ENCODE results near the gene KRTAP1-3.
"Not testable (repeated sequence)": the region's sequence is repeated elsewhere in the genome, so short reads cannot be mapped to it uniquely, and the experiment has no call there.

Gene KRTAP1-3

DNA sequence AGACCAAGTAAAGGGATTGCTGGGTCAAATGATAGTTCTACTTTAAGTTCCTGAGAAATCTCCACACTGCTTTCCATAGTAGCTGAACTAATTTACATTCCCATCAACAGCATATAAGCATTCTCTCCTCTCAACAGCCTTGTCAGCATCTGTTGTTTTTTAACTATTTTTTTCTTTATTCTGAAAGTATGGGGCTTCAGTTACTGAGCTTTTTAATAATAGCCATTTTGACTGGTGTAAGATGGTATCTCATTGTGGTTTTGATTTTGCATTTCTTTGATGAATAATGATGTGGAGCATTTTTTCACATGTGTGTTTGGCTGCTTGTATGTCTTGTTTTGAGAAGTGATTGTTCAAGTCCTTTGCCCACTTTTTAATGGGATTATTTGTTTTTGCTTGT lies 17.9 kb upstream of the KRTAP1-3 start:
- no peak for DNase-seq

DNA sequence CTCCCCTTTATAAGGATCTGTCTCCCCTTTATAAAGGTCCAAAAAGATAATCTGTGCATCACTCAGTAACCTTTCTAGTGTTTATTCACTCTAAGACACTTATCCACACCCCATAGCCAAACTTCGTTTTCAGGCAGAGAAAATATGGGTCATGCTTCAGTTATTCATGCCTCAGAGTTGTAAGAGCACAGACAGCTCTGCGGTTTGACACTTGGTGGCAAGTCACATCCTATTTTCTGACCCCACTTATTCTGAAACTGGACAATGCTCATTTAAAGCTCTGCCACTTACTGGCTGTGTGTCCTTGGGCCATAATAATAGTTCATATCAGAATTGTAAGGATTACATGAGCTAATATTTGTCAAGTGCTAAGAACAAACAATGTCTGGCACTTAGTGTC lies 14.4 kb upstream of the KRTAP1-3 start:
- no peak for DNase-seq

DNA sequence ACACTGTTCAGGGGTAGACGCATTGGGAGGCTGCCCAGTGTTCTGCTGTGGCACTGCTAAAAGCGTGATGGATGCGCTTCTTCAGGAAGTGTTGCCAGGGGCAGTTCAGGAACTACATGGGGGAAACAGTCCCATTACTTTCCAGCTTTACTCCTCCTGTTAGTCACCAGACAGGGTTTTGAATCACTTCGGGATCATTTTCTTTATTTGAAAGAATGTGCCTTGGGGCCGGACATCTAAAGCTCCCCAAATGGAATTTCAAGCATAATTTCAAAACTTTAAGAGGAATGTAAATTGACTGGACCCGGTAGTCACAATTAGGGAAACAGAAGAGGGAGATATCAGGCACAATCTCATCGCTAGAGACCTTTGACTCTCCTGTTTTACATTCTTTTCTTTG lies 13.8 kb upstream of the KRTAP1-3 start:
- DNase-seq: no peak

DNA sequence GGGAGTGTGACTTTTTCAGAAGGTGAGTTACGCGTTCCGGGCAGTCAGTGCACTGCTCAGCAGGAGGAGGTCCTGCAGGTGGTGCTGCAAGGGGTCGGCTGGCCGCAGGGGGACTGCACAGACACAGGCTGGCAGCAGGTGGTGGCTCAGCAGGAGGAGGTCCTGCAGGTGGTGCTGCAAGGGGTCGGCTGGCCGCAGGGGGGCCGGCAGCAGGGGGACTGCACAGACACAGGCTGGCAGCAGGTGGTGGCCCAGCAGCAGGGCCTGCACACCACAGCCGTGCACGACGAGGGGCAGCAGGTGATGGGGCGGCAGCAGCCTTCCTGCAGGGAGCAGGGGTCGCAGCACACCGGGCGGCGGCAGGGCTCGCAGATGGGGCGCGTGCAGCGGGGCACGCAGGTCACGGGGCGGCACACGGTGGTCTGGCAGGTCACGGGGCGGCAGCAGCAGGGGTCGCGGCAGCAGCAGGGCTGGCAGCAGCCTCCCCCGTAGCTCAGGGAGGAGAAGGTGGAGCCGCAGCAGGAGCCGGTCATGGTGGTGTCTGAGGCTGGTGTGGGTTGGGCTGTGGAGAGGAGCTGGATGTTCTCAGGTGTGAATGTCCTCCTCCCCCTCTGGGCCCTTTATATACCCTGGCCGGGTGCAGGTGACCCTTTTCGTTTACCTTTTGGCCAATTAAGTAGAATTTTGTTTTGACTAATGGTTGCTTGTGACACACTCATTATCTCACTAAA lies 12.2 kb upstream of the KRTAP1-3 start, which contains the start of gene KRTAP2-1:
Gene KRTAP2-1, minus strand, starts transcription at position 582 of the 731 bp plus-strand sequence. Its CDS starts 49 bp downstream, at position 533.
- not testable (repeated sequence) for DNase-seq

DNA sequence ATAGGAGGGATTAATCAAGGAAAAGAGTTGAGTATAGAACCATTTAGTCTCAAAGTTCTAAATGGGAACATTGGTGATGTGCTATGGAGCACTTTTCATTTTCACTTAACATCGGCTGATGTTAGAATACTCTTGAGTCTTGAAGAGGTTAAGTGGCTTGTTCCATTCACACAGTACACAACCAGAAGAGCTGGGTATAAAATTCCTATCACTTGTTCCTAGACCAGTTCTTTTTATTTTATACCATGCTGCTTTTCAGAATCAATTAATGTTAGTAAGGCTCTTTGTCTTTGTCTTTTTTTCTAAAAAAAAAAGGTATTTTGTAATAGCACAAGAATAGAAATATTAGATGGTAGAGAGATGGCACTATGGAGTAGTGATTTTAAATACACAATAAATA lies 8.3 kb upstream of the KRTAP1-3 start:
- DNase-seq: no peak

DNA sequence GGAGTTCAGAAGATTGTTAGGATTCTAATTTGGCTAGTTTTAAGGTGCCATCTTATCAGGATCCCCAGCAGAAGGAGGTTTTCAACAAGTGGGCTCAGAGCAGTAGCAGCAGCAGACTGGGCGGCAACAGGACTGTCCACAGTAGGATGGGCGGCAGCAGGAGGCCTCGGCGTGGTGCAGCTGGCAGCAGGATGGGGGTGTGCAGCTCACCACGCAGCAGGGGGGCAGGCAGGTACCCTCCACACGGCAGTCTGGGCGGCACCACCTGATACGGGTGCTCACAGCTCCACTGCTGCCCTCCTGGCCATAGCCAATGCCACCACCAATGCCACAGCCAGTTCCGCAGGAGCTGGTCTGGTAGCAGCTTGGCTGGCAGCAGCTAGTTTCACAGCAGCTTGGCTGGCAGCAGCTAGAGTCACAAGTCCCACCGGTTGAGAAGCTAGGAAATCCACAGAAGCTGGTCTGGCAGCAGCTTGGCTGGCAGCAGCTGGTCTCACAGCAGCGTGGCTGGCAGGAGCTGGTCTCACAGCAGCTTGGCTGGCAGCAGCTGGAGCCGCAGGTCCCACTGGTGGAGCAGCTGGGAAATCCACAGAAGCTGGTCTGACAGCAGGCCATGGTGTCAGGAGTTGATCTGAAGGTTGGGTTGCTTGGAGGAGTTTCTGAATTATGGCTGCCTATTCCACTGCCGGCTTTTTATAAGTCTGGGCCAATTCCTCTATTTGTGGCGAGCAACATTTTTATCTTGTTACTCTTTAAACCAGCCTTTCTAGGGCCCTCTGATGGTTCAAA lies 6.3 kb upstream of the KRTAP1-3 start, which contains the start of gene KRTAP1-1:
Gene KRTAP1-1, minus strand, starts transcription at position 668 of the 789 bp plus-strand sequence. Its CDS starts 53 bp downstream, at position 615.
- not testable (repeated sequence) for DNase-seq

DNA sequence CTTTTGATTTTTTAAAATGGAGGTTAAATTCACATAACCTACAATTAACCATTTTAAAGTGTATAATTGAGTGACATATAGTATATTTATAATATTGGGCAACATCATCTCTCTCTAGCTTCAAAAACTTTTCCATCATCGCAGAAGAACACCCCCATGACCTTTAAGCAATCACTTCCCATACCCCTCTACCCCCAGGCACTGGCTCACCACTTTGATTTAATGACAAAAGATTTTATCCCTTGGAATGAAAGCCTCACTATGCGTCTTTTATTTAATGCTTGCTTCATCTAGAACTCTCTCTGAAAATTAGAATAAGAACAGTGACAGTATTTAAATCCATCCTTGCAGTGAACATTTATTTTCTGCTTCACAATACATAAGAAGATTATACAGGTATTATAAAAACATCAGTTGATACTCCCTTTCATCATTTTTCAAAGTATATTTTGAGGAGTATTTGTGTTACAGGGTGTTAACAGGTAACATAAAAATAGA lies 3.2 kb upstream of the KRTAP1-3 start:
- DNase-seq: no peak

DNA sequence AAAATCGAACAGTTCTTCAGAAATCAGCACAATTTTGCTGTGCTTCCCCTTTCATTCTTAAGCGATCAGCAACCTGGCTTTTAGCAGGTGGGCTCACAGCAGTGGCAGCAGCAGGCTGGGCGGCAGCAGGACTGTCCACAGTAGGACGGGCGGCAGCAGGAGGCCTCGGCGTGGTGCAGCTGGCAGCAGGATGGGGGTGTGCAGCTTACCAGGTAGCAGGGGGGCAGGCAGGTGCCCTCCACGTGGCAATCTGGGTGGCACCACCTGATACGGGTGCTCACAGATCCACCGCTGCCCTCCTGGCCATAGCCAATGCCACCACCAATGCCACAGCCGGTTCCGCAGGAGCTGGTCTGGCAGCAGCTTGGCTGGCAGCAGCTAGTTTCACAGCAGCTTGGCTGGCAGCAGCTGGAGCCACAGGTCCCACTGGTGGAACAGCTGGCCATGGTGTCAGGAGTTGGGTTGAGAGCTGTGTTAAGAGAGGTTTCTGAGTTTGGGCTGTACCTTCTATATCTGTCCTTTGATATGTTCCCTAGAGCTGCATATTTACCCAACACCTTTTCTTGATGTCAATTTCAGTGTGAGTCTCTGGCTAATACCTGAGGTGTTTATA lies 4.9 kb downstream of the KRTAP1-3 start, which contains the start of gene KRTAP1-4:
Gene KRTAP1-4, minus strand, starts transcription at position 563 of the 613 bp plus-strand sequence. Its CDS starts 117 bp downstream, at position 446.
- DNase-seq: no peak

DNA sequence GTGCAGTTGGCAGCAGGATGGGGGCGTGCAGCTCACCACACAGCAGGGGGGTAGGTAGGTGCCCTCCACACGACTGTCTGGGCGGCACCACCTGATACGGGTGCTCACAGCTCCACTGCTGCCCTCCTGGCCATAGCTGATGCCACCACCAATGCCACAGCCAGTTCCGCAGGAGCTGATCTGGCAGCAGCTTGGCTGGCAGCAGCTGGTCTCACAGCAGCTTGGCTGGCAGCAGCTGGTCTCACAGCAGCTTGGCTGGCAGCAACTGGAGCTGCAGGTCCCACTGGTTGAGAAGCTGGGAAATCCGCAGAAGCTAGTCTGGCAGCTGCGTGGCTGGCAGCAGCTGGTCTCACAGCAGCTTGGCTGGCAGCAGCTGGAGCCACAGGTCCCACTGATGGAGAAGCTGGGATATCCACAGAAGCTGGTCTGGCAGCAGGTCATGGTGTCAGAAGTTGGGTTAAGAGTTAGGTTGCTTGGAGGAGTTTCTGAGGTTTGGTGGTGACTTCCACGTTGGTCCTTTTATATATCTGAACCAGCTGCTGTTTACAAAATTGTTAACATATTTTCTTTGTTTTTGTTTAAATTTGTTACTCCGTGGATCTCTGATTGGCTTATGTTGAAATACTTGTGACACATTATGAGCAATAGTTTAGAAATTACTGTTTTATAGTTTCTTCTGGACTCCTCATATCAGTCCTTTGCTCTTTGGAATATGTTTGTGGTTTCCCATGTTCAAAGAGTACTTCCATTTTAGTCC lies 7.8 kb downstream of the KRTAP1-3 start, which contains the start of gene KRTAP1-5:
Gene KRTAP1-5, minus strand, starts transcription at position 494 of the 757 bp plus-strand sequence. Its CDS starts 53 bp downstream, at position 441.
- DNase-seq: no peak

DNA sequence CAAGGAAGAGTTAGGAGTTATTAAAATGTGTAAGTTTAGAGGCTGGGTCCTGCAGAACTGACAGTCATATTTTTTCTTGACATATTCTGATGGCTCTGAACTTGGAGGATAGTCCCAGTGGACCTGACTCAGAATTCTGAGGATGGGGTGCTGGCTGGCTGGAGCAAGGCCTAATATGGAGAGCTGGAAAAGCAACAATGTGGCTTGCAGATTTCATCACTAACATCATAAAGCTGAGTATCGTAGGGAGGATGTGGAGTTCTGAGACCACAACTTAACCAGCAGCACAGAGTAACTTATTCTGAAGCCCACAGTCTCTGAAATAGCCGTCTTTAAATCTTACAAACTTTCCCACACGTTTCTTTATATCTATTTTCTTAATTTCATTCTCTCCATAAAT lies 10.0 kb downstream of the KRTAP1-3 start:
- DNase-seq: no peak

DNA sequence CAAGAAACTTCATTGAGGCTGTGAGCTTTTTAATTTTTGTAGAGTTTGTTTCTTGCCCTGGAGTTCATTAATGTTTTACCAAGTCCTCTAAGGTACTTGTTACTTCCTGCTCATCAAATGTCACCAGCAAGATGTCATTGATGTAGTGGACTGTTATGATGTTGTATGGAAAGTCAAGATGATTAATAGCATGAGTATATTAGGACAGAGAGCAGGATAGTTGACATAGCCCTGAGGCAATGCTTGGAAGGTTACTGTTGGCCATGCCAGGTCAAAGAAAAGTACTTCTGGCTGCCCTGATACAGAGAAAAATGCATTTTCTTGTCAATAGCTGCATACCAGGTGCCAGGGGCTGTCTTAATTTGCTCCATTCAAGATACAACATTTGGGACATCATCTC lies 14.3 kb downstream of the KRTAP1-3 start:
- no peak for DNase-seq

DNA sequence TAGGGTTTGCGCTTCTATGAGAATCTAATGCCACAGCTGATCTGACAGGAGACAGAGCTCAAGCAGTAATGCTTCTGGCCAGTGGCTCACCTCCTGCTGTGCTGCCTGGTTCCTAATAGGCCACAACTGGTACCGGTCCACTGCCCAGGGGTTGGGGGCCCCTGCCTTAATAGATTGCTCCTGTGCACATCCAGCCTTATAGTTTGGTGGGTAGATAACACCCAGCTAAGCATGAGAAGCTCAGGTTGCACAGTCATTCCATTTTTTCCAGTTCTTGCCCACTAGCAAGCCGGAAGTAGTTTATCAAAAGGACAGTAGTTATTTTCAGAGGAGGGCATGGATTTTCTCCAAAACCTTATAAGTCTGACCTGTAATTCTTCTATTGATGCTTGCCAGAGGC lies 15.3 kb downstream of the KRTAP1-3 start:
- DNase-seq: no peak

DNA sequence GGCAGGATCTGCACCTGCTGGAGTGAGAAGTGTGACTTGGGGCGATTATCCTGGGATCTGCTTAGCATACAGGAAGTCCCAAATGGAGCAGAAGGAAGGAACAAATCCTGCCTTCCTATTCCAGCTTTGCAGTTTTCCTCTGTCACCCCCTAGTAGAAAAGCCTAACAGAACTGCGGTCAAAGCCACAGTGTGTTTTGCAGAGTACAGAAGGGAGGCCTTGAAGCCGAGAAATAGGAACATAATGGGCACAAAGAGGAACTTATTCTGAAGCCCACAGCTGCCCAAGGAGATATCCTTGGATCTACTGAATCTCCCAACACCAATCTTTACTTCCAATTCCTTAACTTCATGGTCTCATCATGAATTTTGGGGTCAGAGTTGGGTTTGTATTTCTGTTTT lies 16.1 kb downstream of the KRTAP1-3 start:
- no peak for DNase-seq

DNA sequence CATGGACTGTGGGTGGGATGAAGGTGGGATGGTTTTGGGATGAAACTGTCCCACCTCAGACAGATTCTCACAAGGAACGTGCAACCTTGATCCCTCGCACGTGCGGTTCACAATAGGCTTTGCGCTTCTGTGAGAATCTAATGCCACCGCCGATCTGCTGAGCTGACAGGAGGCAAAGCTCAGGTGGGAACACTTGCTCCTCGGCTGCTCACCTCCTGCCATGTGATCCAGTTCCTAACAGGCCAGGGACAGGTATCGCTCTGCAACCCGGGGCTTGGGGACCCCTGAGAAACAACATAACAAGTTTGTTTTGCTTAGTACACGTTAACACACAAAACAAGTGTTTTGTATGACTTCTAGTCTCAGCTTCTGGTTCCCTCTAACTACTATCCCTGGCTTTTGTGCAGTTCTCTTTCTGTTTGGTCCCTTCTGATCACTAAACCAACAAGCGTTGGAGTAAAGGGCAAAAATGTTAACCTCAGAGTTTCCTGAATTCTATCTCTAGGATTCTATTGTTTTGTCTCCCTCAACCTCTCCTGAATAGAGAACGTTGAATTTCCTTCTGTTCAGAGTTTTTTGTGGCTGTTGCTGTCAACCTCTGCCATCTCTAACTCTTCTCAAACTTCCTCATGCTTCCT lies 18.0 kb downstream of the KRTAP1-3 start:
- no peak for DNase-seq

DNA sequence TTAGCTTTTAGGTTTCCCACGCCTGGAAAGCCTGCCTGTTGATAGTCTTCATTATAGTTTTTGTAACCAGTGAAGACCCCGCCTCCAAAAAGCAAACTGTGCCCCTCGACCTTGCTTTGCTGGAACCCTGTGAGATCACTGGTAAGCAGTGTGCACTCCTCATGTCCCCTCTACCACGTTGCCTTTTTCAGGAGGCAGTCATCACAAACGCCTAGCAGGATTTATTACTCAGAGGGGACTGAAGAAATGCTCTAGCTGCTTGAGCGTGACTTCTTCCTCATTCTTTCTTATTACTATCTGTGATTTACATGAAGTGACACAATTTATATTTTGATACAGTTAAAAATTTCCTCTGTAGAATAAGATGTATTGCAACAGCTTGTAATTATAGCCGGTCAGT lies 19.2 kb downstream of the KRTAP1-3 start:
- no peak for DNase-seq

DNA sequence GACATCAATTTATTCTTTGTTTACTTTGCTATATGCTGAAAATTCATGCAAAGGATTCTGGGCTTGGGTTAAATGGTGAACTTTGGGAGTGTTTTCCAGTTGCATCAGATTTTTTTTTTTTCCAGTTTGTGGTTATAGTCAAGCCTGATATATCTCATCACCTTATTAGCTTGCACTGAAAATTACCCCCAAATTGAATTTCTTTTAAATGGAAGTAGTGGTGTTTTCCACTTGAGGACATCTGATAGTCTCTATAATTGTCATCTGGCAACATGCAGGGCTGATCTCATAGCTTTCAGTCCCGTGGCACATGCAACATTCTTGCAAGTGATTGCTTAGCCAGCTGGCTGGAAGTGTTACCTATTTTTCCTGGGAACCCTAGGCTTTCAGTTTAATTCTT lies 21.1 kb downstream of the KRTAP1-3 start:
- DNase-seq: no peak

DNA sequence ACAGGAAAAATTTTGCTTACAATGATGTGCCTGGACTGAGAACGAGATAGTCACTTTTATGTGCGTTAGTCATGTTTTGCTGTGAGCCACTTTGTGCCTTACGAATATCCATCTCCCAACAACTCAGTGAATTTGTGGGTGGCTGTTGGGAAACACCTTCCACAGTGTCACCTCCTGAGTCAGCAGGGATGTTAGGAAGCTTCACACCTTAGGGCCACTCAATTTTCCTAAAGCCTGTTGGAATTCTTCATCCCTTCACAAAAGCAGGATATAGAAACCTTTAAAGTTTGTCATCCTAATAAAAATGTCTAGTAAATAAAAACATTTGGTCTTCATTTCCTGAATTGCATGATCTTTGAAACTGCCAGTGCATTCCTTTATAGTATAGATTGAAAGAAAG lies 21.5 kb downstream of the KRTAP1-3 start:
- no peak for DNase-seq

DNA sequence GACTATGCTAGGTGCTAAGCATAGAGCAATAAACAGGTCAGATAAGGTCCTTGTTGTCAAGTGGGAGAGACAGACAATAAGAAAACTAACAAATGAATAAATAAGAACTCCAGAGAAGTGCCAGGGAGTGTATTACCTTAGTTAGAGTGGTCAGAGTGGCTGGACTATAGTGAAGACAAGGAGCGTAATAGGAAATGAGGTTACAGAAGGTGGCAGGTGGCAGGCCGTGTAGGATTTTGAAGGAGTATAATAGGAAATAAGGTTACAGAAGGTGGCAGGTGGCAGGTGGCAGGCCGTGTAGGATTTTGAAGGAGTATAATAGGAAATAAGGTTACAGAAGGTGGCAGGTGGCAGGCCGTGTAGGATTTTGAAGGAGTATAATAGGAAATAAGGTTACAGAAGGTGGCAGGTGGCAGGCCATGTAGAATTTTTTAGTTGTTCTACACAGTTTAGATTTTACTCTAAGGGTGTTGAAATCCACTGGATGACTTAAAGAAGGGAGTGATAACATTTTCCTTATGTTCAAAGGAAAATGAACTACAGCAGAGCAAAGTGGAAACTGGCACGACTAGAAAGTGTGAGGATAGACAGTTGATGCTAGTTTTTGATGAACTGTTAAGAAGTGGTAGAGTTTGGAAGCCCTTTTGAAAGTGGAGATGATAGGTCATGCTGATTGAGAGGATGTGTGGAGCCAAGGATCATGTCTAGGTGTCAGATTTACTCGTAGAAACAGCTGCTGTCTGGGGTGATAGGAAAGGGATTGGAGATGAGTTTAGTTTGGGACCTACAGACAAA lies 22.2 kb downstream of the KRTAP1-3 start:
- no peak for DNase-seq

DNA sequence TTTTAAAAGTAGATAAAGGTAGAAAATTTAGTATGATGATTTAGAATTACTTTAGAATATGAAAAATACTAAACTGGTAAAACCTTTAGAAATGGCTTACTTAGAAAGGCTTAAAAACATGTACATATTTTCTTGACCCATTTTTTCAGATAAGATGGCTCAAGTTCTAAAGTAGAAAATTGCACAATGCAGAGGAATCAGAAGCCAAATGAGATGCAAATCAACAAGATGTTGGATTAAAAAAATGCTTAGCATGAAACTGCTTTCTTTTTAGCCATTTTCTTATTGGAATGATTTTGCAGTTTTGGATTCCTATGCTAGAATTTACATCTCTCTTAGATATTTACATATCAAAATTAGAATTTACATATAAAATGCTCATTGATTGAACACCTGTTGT lies 24.2 kb downstream of the KRTAP1-3 start:
- DNase-seq: no peak

DNA sequence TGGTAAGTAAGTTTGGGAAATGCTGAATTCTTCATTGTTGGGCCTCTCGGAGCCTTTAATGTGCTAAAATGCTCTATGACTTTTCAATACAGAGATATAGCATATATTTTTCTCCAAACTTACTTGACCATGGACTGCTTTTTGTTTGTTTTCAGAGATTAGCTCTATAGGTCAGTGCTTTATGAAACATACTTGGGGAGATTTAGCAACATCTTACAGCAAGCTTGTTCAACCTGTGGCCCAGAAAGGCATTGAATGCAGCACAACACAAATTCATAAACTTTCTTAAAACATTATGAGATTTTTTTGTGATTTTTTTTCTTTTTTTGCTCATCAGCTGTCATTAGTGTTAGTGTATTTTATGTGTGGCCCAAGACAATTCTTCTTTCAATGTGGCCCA lies 24.7 kb downstream of the KRTAP1-3 start:
- DNase-seq: no peak

DNA sequence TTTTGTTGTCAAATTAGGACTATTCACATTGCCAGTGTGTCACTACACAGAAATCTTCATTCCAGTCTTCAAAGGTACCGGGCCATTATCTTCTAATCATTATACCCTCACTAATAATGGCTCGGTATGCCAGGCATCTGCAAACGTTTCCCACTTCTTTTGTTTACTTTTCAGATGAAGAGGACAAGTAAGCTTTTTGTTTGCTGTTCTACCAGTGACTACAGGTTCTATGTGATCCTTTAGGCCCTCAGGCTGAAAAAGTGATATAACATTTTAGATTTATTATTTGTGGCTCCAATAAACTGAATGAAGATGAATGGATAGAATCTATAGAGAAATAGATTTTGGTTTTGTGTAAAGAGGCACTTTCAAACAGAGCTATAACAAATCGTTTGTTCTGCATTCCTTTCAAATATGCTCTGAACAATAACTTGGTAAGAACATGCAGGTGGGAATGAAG lies 25.3 kb downstream of the KRTAP1-3 start:
- no peak for DNase-seq

Data from activated effector memory CD4-positive, alpha-beta T cell treated with anti-CD3 and anti-CD28 coated beads, Interleukin-2, amount 50 U/mL, for 16 hours (primary cell).